PC-3 (cell line): ENCODE results near the gene GDPD3. TPM values are rescaled to one million over a fixed set of nuclear protein-coding genes. Genes with fewer than 3 reads are reported as not detected.

Experiments
- ATAC-seq: fragments of 200-7000 bp; cut with Tn5 transposase; 2 replicates; pipeline ENCODE4 v1.9.1; 2020; ENCODE audit warnings: mild to moderate bottlenecking, moderate library complexity
- BruUV-seq: library from RNA; stranded (reverse); fragments of 400-500 nt; replicated peaks from 2 replicates; lab custom pipeline; 2021; lab: Mats Ljungman, UMichigan
- CTCF ChIA-PET: fragments of 300-600 bp; sonication (Branson Sonifier 250); formaldehyde crosslinking; loops from one replicate; lab custom pipeline; 2022; ENCODE audit warnings: antibody characterized with exemption; lab: Charles Lee
- POLR2A ChIA-PET: fragments of 300-600 bp; sonication (Branson Sonifier 250); formaldehyde crosslinking; loops from one replicate; lab custom pipeline; 2022; ENCODE audit warnings: antibody characterized with exemption; ENCODE audit not compliant: unreplicated experiment; lab: Charles Lee
- DNase-seq: peaks from one replicate; pipeline ENCODE4 v3.0.0-alpha.2; 2015
- H2AFZ ChIP-seq: fragments of 300-600 bp; sonication (generic); 2 replicates; pipeline ENCODE4 v1.6.0; 2016; ENCODE audit warnings: antibody characterized with exemption, low read length
- H3F3A ChIP-seq: fragments of 300-600 bp; sonication (generic); one replicate; pipeline ENCODE4 v1.6.0; 2017; ENCODE audit warnings: antibody characterized with exemption, low read length, control low read depth, mild to moderate bottlenecking; ENCODE audit not compliant: unreplicated experiment
- H3K27ac ChIP-seq: fragments of 300-600 bp; sonication (generic); 2 replicates; pipeline ENCODE4 v1.5.1; 2016; ENCODE audit warnings: mild to moderate bottlenecking, low read length
- H3K27me3 ChIP-seq: fragments of 300-600 bp; sonication (generic); 2 replicates; pipeline ENCODE4 v1.6.1; 2016; ENCODE audit warnings: low read length, mixed read lengths
- H3K36me3 ChIP-seq: fragments of 300-600 bp; sonication (generic); 2 replicates; pipeline ENCODE4 v1.6.1; 2016; ENCODE audit warnings: low read depth, mixed run types, low read length, mixed read lengths
- H3K4me1 ChIP-seq: fragments of 300-600 bp; sonication (generic); 2 replicates; pipeline ENCODE4 v1.5.1; 2016; ENCODE audit warnings: low read length; ENCODE audit not compliant: insufficient read depth
- H3K4me2 ChIP-seq: fragments of 300-600 bp; sonication (generic); 2 replicates; pipeline ENCODE4 v1.6.0; 2016; ENCODE audit warnings: low read length
- H3K4me3 ChIP-seq: fragments of 300-600 bp; sonication (generic); 2 replicates; pipeline ENCODE4 v1.5.1; 2016; ENCODE audit warnings: mild to moderate bottlenecking, low read length, mixed read lengths
- H3K79me2 ChIP-seq: fragments of 300-600 bp; sonication (generic); 2 replicates; pipeline ENCODE4 v1.6.1; 2017; ENCODE audit warnings: low read length, mixed read lengths
- H3K9ac ChIP-seq: fragments of 300-600 bp; sonication (generic); 2 replicates; pipeline ENCODE4 v1.6.0; 2016; ENCODE audit warnings: mild to moderate bottlenecking, low read length
- H3K9me2 ChIP-seq: fragments of 300-600 bp; sonication (generic); replicated peaks from 2 replicates; pipeline ENCODE4 v1.6.1; 2016; ENCODE audit warnings: mixed run types, low read length, mixed read lengths
- H3K9me3 ChIP-seq: fragments of 300-600 bp; sonication (generic); 2 replicates; pipeline ENCODE4 v1.6.1; 2016; ENCODE audit warnings: low read length, mixed read lengths
- H4K20me1 ChIP-seq: fragments of 300-600 bp; sonication (generic); 2 replicates; pipeline ENCODE4 v1.6.1; 2016; ENCODE audit warnings: low read length, mixed read lengths
- EZH2phosphoT487 ChIP-seq: fragments of 300-600 bp; sonication (generic); IDR thresholded peaks from 2 replicates; pipeline ENCODE4 v1.6.1; 2018; ENCODE audit warnings: mild to moderate bottlenecking, antibody characterized with exemption, low read length, borderline replicate concordance
- intact Hi-C: fragments of 100-400 bp; cut with micrococcal nuclease; formaldehyde crosslinking; loops from 2 replicates; pipeline ENCODE4 v1.9.0; 2023
- total RNA-seq: library from RNA; depleted of rRNA; stranded (reverse); fragments of >200 nt; gene quantifications from 2 replicates; pipeline ENCODE4 v1.2.3, GENCODE V29; 2014
- TF ChIP-seq, protein P1 (sequence below): fragments of 300-600 bp; sonication (generic); conservative IDR thresholded peaks from 2 replicates; pipeline ENCODE4 v1.5.1; 2017; ENCODE audit warnings: antibody characterized with exemption, low read depth, mild to moderate bottlenecking, low read length

The GDPD3 gene
- total RNA-seq, 1 experiment from 2014 or later: 3.4 TPM

- H3K4me2 ChIP-seq: peak overlapping the region; percentile 99; the same call in 1 of the 2 replicates
- no peak overlapping the region for H2AFZ ChIP-seq
- intact Hi-C loops: no loop called here
- no peaks in the 10 kb centered on the region for H3K9me3 ChIP-seq
- no peaks in the 10 kb centered on the region for H3K27me3 ChIP-seq
- peaks cover 19% of the 10 kb centered on the region; the same call in 1 of the 2 replicates for H3K4me1 ChIP-seq
- no peak overlapping the region for H3K9ac ChIP-seq
- peaks cover 51% of the 10 kb centered on the region for H3K79me2 ChIP-seq
- H3K9me2 ChIP-seq: no peaks in the 10 kb centered on the region
- no peak for DNase-seq
- H3F3A ChIP-seq: peaks cover 2% of the 10 kb centered on the region
- ChIA-PET CTCF (no interaction called here), POLR2A (no interaction called here)
- peaks cover 45% of the 10 kb centered on the region for H4K20me1 ChIP-seq
- no peak for ATAC-seq
- TF ChIP-seq, protein P1, sequence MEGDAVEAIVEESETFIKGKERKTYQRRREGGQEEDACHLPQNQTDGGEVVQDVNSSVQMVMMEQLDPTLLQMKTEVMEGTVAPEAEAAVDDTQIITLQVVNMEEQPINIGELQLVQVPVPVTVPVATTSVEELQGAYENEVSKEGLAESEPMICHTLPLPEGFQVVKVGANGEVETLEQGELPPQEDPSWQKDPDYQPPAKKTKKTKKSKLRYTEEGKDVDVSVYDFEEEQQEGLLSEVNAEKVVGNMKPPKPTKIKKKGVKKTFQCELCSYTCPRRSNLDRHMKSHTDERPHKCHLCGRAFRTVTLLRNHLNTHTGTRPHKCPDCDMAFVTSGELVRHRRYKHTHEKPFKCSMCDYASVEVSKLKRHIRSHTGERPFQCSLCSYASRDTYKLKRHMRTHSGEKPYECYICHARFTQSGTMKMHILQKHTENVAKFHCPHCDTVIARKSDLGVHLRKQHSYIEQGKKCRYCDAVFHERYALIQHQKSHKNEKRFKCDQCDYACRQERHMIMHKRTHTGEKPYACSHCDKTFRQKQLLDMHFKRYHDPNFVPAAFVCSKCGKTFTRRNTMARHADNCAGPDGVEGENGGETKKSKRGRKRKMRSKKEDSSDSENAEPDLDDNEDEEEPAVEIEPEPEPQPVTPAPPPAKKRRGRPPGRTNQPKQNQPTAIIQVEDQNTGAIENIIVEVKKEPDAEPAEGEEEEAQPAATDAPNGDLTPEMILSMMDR: no peak
- peaks cover 58% of the 10 kb centered on the region for H3K36me3 ChIP-seq
- TSS peak; percentile 2 for BruUV-seq
- H3K27ac ChIP-seq: no peak overlapping the region
- no peak overlapping the region for H3K4me3 ChIP-seq
Measured at GRCh38 chr16:30069611-30070462, 43.5 kb downstream of the GDPD3 start.

DNA sequence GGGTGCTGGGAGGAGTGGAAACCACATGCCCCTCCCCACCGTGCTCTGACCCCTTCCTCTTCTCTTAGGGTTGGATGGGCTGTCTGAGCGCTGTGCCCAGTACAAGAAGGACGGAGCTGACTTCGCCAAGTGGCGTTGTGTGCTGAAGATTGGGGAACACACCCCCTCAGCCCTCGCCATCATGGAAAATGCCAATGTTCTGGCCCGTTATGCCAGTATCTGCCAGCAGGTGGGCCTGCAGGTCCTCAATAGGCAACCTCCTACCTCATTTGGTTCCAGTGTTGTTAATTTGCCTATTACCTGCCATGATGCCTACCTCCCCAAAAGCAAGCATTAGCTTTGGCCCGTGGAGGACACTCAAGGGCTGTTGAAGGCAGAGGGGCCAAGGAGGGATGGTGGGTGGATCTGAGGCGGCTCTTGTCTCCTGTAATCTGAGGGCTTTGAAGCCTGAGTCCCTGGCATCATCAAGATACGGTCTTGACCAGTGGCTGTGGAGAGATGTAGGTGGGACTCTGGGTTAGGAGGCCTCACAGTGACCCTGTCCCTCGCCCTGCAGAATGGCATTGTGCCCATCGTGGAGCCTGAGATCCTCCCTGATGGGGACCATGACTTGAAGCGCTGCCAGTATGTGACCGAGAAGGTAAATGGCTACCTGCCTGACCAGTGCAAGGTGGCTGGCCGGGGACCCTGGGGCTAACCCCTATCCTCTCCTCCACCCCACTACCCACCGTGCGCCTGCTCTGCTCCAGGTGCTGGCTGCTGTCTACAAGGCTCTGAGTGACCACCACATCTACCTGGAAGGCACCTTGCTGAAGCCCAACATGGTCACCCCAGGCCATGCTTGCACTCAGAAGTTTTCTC lies 44.4 kb downstream of the GDPD3 start:
- TF ChIP-seq EZH2phosphoT487: no peak
- TF ChIP-seq, protein P1: peak; percentile 66
- ChIA-PET CTCF (no interaction called here), POLR2A (no interaction called here)
- Histone ChIP-seq H3K79me2 (peaks cover 60% of the 10 kb centered on the region), H3F3A (no peaks in the 10 kb centered on the region), H3K36me3 (peaks cover 58% of the 10 kb centered on the region), H3K9ac (no peak overlapping the region), H4K20me1 (peaks cover 45% of the 10 kb centered on the region), H3K9me3 (no peaks in the 10 kb centered on the region), H3K4me1 (peaks cover 23% of the 10 kb centered on the region; the same call in 1 of the 2 replicates), H3K4me2 (peak overlapping the region; percentile 99), H3K27ac (no peak overlapping the region), H2AFZ (no peak overlapping the region), H3K27me3 (no peaks in the 10 kb centered on the region), H3K4me3 (peak overlapping the region; percentile 37; the same call in 1 of the 2 replicates), H3K9me2 (no peaks in the 10 kb centered on the region)
- intact Hi-C loops: no loop called here
- DNase-seq (peak; percentile 29), ATAC-seq (no peak)
- BruUV-seq: no TSS peak
